HG03175 (cell line): ENCODE measurements around the gene DPP7.
A peak's percentile ranks its signal among the peaks of the same experiment; 100 is the strongest.

Experiments
- ATAC-seq: cut with Tn5 transposase; IDR thresholded peaks from one replicate; pipeline ENCODE4 v1.9.1; 2021; ENCODE audit warnings: mild to moderate bottlenecking, moderate library complexity; ENCODE audit not compliant: unreplicated experiment

DPP7 gene

DNA sequence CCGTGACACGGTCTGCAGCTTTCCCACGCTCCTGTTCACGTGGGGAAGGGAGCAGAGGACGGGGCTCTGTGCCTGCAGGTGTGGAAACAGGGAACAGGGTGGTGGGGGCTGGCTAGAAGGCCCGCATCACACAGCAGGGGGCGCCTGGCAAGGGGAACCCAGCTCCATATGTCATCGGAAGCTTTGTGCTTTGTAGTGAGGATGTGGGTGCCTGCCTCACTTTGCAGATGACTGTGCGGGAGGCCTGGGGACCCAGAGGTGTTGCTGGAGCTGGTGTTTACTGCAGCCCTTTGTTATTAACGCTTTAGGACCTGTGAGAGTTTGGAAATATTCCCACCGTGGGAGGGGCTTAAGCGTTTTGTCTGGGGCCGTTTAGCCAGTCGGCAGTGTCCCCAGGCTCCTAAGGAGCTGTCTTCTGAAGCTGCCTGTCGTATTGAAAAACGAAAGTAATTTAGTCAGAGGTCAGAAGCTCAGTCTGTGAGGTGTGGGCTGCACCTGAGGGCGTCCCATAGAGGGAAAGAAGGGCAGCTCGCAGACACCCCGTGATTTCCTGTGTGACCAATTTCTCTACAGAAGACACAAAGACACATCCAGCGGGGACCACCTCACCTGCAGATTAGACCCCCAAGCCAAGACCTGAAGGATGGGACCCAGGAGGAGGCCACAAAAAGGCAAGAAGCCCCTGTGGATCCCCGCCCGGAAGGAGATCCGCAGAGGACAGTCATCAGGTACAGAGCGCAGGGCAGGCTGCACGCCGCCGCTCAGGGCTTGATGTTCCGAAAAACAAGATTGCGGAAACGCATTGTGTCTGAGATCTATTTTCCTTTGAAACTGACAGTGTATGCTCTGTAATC is 18.6 kb downstream of the DPP7 start:
- ATAC-seq: peak; percentile 84

DNA sequence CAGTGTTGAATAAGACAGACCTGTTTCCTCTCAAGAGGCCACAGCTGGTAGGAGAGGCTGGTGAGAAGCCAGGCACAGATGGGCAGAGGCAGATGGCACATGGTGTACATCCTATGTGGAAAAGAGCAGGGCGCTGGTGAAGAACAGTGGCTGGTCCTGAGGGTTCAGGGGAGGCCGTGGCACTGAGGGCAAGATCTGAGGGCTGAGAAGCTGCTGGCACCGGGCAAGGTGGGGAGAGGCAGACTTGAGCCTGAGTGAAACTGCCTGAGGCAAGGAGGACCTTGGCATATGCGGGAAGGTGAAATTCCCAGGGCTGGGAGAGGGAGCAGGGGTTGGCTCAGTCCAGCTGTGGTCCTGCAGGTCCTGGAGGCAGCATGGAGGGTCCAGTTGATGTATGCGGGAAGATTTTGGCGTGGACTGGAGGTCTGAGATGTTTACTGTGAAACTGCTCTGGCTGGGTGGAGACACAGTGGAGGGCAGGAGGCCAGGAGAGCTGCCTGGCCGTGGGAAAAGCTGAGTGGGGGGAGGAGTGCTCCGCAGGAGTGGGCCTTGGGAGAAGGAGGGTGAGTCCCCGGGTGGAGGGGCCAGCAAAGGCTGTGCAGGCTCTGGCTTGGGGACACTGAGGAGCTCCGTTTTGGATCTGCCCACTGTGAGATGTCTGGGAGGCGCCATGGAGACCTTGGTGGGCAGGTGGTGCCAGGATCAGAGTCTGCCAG is 25.1 kb downstream of the DPP7 start:
- ATAC-seq: no peak

DNA sequence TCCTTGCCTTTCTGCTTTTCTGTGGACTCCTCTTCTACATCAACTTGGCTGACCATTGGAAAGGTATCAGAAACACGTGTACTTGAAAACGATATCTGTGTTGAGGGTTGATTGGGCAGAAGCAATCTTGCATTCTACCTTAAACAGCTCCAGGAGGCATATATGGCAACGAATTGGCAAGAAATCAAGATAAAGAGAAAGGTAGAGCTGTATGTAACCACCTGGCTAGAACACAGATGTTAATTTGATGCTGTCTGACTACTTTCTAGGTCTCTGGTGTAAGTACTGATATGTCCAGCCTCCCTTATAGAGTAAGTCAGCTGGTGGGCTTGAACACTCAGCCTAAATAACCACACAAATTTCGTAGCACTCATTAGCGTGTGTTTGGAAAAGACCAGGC is 26.4 kb downstream of the DPP7 start:
- no peak for ATAC-seq

GRCh38 chr9:137087409-137087925 is 27.1 kb downstream of the DPP7 start:
- ATAC-seq: no peak

GRCh38 chr9:137086531-137087408 is 27.8 kb downstream of the DPP7 start, which contains the start of gene MAN1B1:
TSS of gene MAN1B1 (plus strand) at chr9:137086985. CDS start at chr9:137087000, 15 bp downstream.
- ATAC-seq: peak; percentile 89

- no peak for ATAC-seq
These were observed 28.5 kb downstream of the DPP7 start for GRCh38 chr9:137085920-137086530.

- ATAC-seq: no peak
These were observed 30.0 kb downstream of the DPP7 start for GRCh38 chr9:137084526-137084925.

GRCh38 chr9:137083394-137084004 is 31.0 kb downstream of the DPP7 start:
- ATAC-seq: no peak

- no peak for ATAC-seq
These were observed 31.6 kb downstream of the DPP7 start for GRCh38 chr9:137082925-137083290.

GRCh38 chr9:137082222-137082924 is 32.2 kb downstream of the DPP7 start:
- no peak for ATAC-seq

DNA sequence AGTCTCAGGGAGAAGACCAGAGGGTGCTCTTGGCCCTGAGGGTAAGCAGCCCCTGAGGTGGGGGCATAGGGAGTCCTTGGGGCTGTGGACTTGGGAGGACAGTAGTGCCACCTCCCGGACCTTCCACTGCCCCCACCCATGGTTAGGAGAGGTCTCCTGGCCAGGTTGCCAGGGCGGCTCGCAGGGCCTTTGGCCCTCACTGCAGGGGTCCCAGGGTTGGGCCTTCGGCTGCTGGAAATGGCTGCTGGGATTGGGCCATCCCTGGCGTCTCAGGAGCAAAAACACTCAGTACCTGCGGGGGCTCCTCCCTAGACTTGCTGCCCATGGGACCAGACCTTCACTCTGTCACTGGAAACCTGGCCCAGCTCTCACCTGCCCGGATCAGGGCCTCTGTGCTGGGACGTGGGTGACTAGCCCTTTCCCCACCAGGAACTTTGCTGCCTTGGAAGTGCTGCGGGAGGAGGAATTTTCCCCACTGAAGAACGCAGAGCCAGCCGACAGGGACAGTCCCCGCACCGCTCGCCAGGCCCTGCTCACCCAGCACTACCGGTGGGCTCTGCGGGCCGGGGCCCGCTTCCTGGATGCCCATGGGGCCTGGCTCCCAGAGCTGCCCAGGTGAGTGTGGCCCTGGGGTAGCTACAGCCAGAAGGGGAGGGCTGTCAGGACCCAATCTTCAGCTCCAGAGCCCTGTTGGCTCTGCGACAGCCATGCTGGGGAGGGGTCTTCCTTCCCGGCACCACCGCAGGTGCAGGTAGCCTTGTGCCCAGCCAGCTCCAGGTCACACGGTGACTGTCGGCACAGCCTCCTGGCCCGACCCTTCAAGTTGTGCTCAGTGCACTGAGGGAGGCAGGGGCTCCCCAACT is 34.0 kb downstream of the DPP7 start:
- ATAC-seq: no peak

- no peak for ATAC-seq
These were observed 35.1 kb downstream of the DPP7 start for GRCh38 chr9:137079401-137079787.

DNA sequence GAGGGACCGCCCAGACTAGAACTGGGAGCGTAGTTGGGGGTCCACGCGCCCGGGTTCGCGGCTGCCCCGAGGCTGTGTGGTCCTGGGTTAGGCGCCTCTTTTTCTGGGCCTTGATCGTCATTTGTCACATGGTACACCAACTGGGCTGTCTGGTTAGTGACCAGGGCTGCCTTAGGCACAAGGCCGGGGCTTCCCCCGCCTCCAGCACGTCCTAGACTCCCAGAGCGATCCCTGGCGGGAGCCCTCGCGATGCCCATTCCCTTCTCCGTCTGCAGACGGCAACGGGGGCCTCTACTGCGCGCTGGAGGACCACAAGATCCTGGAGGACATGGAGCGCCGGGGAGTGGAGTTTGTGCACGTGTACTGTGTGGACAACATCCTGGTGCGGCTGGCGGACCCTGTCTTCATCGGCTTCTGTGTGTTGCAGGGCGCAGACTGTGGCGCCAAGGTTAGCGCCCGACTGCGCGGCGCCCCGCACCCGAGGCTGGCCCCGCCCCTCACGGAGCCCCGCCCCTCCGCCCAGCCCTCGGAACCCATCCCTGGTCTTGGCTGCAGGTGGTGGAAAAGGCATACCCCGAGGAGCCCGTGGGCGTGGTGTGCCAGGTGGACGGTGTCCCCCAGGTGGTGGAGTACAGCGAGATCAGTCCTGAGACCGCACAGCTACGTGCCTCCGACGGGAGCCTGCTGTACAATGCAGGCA is 35.7 kb downstream of the DPP7 start:
- no peak for ATAC-seq

DNA sequence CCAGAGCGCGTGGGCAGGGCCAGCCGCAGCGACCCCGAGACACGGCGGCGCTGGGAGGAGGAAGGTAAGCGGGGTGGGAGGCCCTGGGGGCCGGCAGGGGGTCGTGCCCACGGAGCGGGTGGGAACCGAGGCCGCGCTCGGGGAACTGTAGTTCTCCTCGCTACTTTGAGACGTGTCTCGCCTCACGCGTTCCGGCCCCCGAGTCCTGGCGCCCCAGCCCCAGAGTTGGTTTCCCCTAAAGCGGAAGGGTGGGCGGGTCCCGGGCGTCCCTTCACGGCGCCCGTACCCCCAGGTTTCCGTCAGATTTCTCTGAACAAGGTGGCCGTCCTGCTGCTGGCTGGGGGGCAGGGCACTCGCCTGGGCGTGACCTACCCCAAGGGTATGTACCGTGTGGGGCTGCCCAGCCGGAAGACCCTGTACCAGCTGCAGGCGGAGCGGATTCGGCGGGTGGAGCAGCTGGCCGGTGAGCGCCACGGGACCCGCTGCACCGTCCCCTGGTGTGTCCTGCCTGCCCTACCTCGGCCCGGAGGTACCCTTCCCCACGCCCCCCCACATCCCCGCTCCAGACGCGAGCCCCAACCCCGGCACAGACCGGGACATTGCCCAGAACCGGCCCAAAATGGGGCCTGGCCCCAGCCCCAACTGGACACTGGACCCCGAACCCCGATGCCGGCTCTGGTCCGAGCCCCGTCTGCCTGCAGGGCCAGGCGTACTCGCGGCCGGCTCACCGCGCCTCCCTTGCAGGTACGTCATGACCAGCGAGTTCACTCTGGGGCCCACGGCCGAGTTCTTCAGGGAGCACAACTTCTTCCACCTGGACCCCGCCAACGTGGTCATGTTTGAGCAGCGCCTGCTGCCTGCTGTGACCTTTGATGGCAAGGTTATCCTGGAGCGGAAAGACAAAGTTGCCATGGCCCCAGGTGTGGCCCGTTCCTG is 36.5 kb downstream of the DPP7 start:
- ATAC-seq: peak; percentile 23

- peak; percentile 55 for ATAC-seq
These were observed 37.4 kb downstream of the DPP7 start, which contains the start of gene UAP1L1 for GRCh38 chr9:137077010-137077747. TSS of gene UAP1L1 (plus strand) at chr9:137077517. CDS start at chr9:137077533, 16 bp downstream.

DNA sequence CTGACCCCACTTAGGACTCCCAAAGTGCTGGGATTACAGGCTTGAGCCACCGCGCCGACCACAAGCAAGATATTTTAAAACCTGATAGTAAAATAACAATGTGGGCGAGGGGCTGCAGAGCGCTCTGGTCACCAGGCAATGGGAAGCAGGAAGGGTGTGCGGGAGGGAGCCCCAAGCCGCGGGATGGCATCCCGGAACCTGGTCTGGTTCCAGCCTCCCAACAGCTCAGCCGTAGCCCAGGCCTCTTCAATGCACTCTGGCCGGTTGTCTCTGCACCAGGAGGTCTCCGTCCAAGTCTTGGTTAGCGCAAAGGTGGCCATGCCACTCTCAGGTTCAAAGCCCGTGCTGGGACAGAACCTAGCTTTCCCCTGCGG is 37.9 kb downstream of the DPP7 start:
- no peak for ATAC-seq
